ENCODE measurements around the gene APOE. TPM values are rescaled to one million over a fixed set of nuclear protein-coding genes. Genes with fewer than 3 reads are reported as not detected.

APOE gene
- total RNA-seq, 1 experiment from 2014 or later = 530 TPM

GRCh38 chr19:44908074-44908835 lies 2.7 kb downstream of the APOE start:
- no peaks in the 10 kb centered on the region for H3K79me1 ChIP-seq (ENCODE audit: insufficient read depth, low read depth, low read length, poor library complexity, severe bottlenecking)
- TF ChIP-seq CTCF (conservative IDR thresholded peaks at IDR 0.05) = no peak
- H4K91ac ChIP-seq (ENCODE audit: insufficient read length, low read depth, low read length) = no peak overlapping the region

More at GRCh38 chr19:44908074-44908835, 2.7 kb downstream of the APOE start:
- no peak overlapping the region for H3K4ac ChIP-seq (ENCODE audit: low read depth, low read length)
- H3T11ph ChIP-seq (ENCODE audit: low read length) = no peak overlapping the region
- no peak for DNase-seq
- no CpG with 5 or more reads among the region's 46 CpGs for WGBS (ENCODE audit: extremely low coverage, insufficient read length, low lambda C conversion rate)
- no peak overlapping the region for H3K9ac ChIP-seq (ENCODE audit: extremely low read depth, insufficient read length, low read length)
- no peak overlapping the region for H3K4me2 ChIP-seq (ENCODE audit: insufficient read depth, insufficient read length, low read length)
- peak overlapping the region in 1 of 2 experiments; percentile 55; a peak in 2 of 5 replicates for H3K4me3 Mint-ChIP-seq
- no peak overlapping the region for H2AFZ ChIP-seq (ENCODE audit: low read length)
- peaks cover 27 to 50% of the 10 kb centered on the region in 2 experiments for H3K4me1 Mint-ChIP-seq
- H3K9me3 ChIP-seq (ENCODE audit: control insufficient read depth, low read depth, low read length) = no peaks in the 10 kb centered on the region
- no peaks in the 10 kb centered on the region; the same call in 1 of the 2 replicates for H3K27me3 Mint-ChIP-seq (ENCODE audit: low read depth)
- H3K4me1 ChIP-seq (ENCODE audit: insufficient read depth, low read length) = no peaks in the 10 kb centered on the region
- no peak overlapping the region for H3K18ac ChIP-seq (ENCODE audit: insufficient read length, low read depth, low read length)
- peak overlapping the region in 2 of 3 experiments; percentile 58 to 92; a peak in 2 of 7 replicates for H3K27ac Mint-ChIP-seq
- H4K8ac ChIP-seq (replicated peaks; ENCODE audit: insufficient read length, low read depth, low read length) = no peak overlapping the region
- H3K9me3 Mint-ChIP-seq = no peaks in the 10 kb centered on the region
- H3K79me2 ChIP-seq (ENCODE audit: insufficient read depth, low read length) = no peaks in the 10 kb centered on the region; the same call in 1 of the 2 replicates
- no peaks in the 10 kb centered on the region for H3K23me2 ChIP-seq (ENCODE audit: insufficient read length, low read depth, low read length, poor library complexity, severe bottlenecking)
- no peak overlapping the region for H3K23ac ChIP-seq (ENCODE audit: insufficient read length, low read depth, low read length)
- H3K27me3 ChIP-seq (ENCODE audit: insufficient read depth, low read length) = no peaks in the 10 kb centered on the region
- no peak overlapping the region for H2BK15ac ChIP-seq (ENCODE audit: low read depth, low read length)
- no peaks in the 10 kb centered on the region for H4K20me1 ChIP-seq (ENCODE audit: control insufficient read depth, insufficient read depth, insufficient read length)
- peaks cover 10 to 37% (median 29%) of the 10 kb centered on the region in 3 experiments; a peak in 6 of 7 replicates for H3K36me3 Mint-ChIP-seq (ENCODE audit: insufficient read depth in 1 of 3, low read depth in 3 of 3)
- no peak overlapping the region for H4K5ac ChIP-seq (ENCODE audit: insufficient read length, low read depth, low read length)
- H2BK5ac ChIP-seq (ENCODE audit: insufficient read length, low read length) = no peak overlapping the region
- H2BK20ac ChIP-seq (ENCODE audit: low read depth, low read length, poor library complexity, severe bottlenecking) = no peak overlapping the region
- no peak overlapping the region for H3K56ac ChIP-seq (ENCODE audit: insufficient read length, low read depth, low read length)
- H2AK5ac ChIP-seq (ENCODE audit: insufficient read length, low read length) = no peak overlapping the region
- H2BK120ac ChIP-seq (ENCODE audit: low read depth, low read length, poor library complexity, severe bottlenecking) = no peak overlapping the region
- no peak overlapping the region for H2BK12ac ChIP-seq (ENCODE audit: insufficient read length, low read depth, low read length)
- H3K14ac ChIP-seq (ENCODE audit: insufficient read depth, low read length) = no peak overlapping the region
- no peak overlapping the region for H3K27ac ChIP-seq (ENCODE audit: insufficient read length, low read depth, low read length)
